NT2/D1 (cell line): ENCODE measurements around the gene CRACDL.

Experiments used
- DNase-seq: peaks from one replicate; pipeline ENCODE4 v3.0.0-alpha.2; 2011; ENCODE audit warnings: low read depth, low spot score
- H3K27me3 ChIP-seq: 2 replicates; pipeline ENCODE4 v1.6.0; 2011; ENCODE audit warnings: mild to moderate bottlenecking; ENCODE audit not compliant: insufficient read length, insufficient read depth
- H3K36me3 ChIP-seq: 2 replicates; pipeline ENCODE4 v1.6.1; 2011; ENCODE audit warnings: mild to moderate bottlenecking, low read length, mixed read lengths; ENCODE audit not compliant: insufficient read depth, insufficient read length
- H3K4me1 ChIP-seq: 2 replicates; pipeline ENCODE4 v1.5.1; 2011; ENCODE audit not compliant: insufficient read depth, insufficient read length
- H3K4me3 ChIP-seq: 2 replicates; pipeline ENCODE4 v1.5.1; 2011; ENCODE audit warnings: low read depth; ENCODE audit not compliant: insufficient read length
- H3K9ac ChIP-seq: 2 replicates; pipeline ENCODE4 v1.6.0; 2011; ENCODE audit warnings: low read depth; ENCODE audit not compliant: insufficient read length
- H3K9me3 ChIP-seq: 2 replicates; pipeline ENCODE4 v1.5.1; 2011; ENCODE audit warnings: mild to moderate bottlenecking, low read length; ENCODE audit not compliant: insufficient read depth
- SUZ12 ChIP-seq: IDR thresholded peaks from 2 replicates; pipeline ENCODE4 v1.6.1; 2011; ENCODE audit not compliant: insufficient read length, insufficient read depth; ENCODE audit errors: extremely low read depth
- YY1 ChIP-seq: IDR thresholded peaks from 2 replicates; pipeline ENCODE4 v1.6.1; 2011; ENCODE audit not compliant: insufficient read length, insufficient read depth
- ZNF274 ChIP-seq: IDR thresholded peaks from 2 replicates; pipeline ENCODE4 v1.6.1; 2011; ENCODE audit warnings: mild to moderate bottlenecking, low read depth, low read length

CRACDL gene

DNA sequence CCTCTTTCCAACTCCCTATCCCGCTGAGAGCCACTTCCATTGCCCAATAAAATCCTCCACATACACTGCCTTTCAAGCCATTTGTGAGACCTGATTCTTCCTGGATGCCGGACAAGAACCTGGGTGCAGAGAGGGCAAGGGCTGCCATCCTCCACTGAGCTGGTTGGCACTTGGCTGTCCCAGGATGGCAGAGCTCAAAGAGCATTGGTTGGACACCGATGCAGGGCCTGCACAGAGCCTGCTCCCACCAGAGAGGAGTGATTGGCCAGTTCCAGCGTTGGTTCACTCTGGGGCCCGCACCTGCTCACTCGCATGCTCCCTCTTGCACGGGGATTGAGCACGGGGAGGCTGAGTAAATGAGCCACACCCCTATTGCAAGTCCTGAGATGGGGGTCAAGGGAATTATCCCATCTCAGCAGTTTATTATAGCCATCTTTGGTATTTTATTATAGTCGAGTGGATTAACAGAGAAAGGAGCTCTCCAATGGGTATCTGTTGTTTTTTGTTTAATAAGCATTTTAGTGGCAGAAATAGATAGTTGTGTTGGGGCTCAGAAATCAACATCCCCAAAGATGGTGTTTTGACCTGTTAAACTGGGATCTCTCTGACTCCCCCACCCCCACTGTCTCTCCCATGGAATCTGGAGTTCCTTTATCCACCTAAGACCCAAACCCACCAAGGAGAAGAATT, 185.3 kb downstream of the CRACDL start:
- peaks cover 7% of the 10 kb centered on the region for H3K4me1 ChIP-seq
- H3K27me3 ChIP-seq, result no peaks in the 10 kb centered on the region
- H3K9ac ChIP-seq, result no peak overlapping the region
- H3K4me3 ChIP-seq, result no peak overlapping the region
- no peaks in the 10 kb centered on the region for H3K36me3 ChIP-seq
- DNase-seq, result no peak
- TF ChIP-seq ZNF274 (no peak), YY1 (no peak), SUZ12 (no peak)
- no peaks in the 10 kb centered on the region for H3K9me3 ChIP-seq

DNA sequence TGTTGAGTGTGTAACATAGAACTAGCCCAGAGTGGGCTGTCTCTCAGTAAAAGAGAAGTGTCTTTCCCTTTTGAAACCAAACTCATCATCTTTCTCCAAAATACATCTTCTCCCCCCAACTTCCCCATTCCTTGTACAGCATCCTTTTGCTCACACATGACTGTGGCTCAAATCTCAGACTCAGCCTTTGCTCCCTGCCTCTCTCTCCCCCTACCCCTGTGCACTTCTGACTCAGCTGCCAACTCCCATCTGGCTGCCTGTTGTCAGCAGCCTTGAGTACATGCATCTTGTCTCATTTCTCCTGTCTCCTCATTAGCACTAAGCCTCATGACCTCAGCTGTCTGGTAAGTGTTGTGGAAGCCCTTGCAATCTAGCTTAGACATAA, 187.0 kb downstream of the CRACDL start:
- peaks cover 7% of the 10 kb centered on the region for H3K4me1 ChIP-seq
- peaks cover 5% of the 10 kb centered on the region; the same call in 1 of the 2 replicates for H3K9me3 ChIP-seq
- H3K4me3 ChIP-seq, result no peak overlapping the region
- H3K27me3 ChIP-seq, result no peaks in the 10 kb centered on the region
- no peaks in the 10 kb centered on the region for H3K36me3 ChIP-seq
- H3K9ac ChIP-seq, result no peak overlapping the region
- TF ChIP-seq SUZ12 (no peak), ZNF274 (no peak), YY1 (no peak)
- DNase-seq, result no peak

DNA sequence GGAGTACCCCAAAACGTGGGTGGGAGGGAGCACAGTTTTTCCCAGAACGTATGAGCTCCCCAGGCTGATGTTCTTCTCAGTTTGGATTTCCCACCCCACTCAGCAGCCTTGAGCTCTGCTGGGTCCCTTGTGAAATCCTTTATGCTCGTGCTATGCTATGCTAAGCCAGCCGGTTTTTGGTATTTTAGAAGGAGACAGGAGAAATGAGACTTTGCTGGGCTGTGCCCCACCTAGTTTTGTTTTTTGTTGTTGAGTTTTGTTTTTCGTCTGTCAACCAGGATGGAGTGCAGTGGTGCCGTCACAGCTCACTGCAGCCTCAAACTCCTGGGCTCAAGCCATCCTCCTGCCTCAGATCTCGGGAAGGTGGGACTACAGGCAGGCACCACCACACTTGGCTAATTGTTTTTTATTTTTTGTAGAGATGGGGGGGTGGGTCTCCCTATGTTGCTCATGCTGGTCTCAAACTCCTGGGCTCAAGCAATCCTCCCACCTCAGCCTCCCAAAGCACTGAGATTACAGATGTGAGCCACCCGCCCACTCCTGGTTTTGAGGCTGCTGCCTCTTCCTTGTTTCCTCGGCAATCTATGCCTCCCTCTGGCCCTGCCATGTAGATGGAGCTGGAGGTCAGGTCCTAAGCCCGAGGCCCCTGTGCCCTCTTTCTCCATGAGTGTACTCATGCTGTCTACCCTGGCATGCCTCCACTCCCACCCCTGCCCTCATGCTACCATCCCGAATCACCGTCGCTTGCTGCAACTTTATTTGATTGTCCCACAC, 187.5 kb downstream of the CRACDL start:
- Histone ChIP-seq H3K9me3 (peaks cover 5% of the 10 kb centered on the region; the same call in 1 of the 2 replicates), H3K36me3 (no peaks in the 10 kb centered on the region), H3K4me1 (peaks cover 7% of the 10 kb centered on the region), H3K9ac (no peak overlapping the region), H3K4me3 (no peak overlapping the region), H3K27me3 (no peaks in the 10 kb centered on the region)
- no peak for TF ChIP-seq ZNF274
- TF ChIP-seq SUZ12, result no peak
- no peak for TF ChIP-seq YY1
- no peak for DNase-seq

DNA sequence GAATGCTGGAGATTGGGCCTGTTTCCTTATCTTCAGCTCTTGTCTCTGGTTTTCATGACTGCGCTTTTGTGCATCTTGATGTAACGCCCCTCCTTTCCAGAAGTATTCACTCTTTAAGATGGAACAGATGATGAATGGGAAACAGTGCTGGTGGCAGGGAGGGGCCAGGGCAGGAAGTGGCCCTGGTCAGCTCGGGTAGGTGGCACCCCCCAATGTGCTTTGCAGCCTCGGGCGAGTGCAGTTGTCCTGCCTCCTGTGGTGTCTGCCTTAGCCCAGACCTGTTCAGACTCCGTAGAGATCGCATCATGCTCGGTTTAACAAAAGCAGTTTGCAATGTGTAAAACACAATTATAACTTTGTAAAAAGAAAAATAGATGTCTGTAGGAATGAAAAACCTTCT, 188.1 kb downstream of the CRACDL start:
- no peak for DNase-seq
- no peaks in the 10 kb centered on the region for H3K36me3 ChIP-seq
- H3K9me3 ChIP-seq, result peaks cover 5% of the 10 kb centered on the region; the same call in 1 of the 2 replicates
- no peak overlapping the region for H3K9ac ChIP-seq
- peaks cover 7% of the 10 kb centered on the region for H3K4me1 ChIP-seq
- no peak overlapping the region for H3K4me3 ChIP-seq
- TF ChIP-seq YY1 (no peak), ZNF274 (no peak), SUZ12 (no peak)
- H3K27me3 ChIP-seq, result no peaks in the 10 kb centered on the region

DNA sequence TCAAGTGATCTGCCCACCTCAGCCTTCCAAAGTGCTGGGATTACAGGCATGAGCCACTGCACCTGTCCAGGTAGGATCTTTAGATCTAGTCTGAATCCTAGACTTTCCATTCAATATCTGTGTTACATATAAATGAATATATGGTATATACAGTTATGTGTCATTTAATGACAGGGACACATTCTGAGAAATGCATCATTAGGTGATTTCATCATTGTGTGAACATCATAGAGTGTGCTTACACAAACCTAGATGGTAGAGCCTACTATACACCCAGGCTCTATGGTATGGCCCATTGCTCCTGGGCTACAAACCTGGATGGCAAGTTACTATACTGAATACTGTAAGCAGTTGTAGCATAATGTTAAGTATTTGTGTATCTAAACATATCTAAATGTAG, 189.6 kb downstream of the CRACDL start:
- Histone ChIP-seq H3K4me1 (peaks cover 7% of the 10 kb centered on the region), H3K4me3 (no peak overlapping the region), H3K9me3 (peaks cover 5% of the 10 kb centered on the region; the same call in 1 of the 2 replicates), H3K9ac (no peak overlapping the region), H3K36me3 (no peaks in the 10 kb centered on the region), H3K27me3 (no peaks in the 10 kb centered on the region)
- DNase-seq, result no peak
- TF ChIP-seq YY1 (no peak), SUZ12 (no peak), ZNF274 (no peak)

DNA sequence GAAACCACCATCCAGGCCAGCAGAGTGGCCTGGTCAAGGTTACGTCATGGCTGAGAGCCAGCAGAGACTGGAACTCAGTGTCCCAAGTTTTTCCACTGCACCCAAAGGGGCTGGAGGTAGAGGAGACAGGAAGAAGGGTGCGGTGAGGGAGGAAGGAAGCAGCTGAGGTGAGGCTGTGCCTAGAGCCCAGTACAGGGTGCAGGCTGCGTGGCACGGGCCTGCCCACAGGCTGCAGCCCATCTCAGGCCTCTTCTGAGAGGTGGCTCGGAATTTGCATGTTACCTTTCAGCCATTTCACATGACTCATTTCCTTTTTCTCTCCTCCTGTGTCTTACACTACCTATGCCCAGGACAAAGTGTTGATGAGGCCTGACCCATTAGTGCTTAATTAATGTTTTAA, 191.4 kb downstream of the CRACDL start:
- Histone ChIP-seq H3K9ac (no peak overlapping the region), H3K27me3 (no peaks in the 10 kb centered on the region), H3K9me3 (peaks cover 5% of the 10 kb centered on the region; the same call in 1 of the 2 replicates), H3K4me3 (no peak overlapping the region), H3K36me3 (no peaks in the 10 kb centered on the region), H3K4me1 (peaks cover 7% of the 10 kb centered on the region)
- TF ChIP-seq YY1 (no peak), ZNF274 (no peak), SUZ12 (no peak)
- DNase-seq, result no peak
